ENCODE measurements around the gene MTR. TPM values are rescaled to one million over a fixed set of nuclear protein-coding genes. Genes with fewer than 3 reads are reported as not detected.

The MTR gene
- total and polyA plus RNA-seq, 12 donors: 5.2 to 100 (median 65.4) TPM

DNA sequence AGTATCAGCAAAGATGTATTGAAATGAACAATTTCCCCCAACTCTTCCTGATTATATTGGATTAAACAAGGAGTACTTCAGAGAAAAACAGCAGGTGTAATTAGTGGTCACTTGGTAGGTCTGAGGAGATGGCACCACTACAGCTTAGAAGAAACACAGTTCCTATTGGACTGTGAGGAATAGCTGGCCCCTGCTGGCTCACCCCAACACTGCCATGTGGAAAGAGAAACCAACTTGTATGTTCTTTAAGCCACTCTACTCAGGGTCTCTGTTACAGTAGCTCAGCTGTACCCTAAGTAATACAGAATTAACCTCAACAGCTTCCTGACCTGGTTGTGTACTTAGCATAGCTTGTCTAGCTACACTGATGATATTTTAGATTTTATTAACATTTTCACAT, 26.5 kb upstream of the MTR start:
- intact Hi-C loops (cut with DNase I): loop anchor here in 1 of 10 donors (10.0 kb wide), 1 partner anchor 796 kb away; no protein-coding TSS in a partner anchor
- TF ChIP-seq, protein P1, sequence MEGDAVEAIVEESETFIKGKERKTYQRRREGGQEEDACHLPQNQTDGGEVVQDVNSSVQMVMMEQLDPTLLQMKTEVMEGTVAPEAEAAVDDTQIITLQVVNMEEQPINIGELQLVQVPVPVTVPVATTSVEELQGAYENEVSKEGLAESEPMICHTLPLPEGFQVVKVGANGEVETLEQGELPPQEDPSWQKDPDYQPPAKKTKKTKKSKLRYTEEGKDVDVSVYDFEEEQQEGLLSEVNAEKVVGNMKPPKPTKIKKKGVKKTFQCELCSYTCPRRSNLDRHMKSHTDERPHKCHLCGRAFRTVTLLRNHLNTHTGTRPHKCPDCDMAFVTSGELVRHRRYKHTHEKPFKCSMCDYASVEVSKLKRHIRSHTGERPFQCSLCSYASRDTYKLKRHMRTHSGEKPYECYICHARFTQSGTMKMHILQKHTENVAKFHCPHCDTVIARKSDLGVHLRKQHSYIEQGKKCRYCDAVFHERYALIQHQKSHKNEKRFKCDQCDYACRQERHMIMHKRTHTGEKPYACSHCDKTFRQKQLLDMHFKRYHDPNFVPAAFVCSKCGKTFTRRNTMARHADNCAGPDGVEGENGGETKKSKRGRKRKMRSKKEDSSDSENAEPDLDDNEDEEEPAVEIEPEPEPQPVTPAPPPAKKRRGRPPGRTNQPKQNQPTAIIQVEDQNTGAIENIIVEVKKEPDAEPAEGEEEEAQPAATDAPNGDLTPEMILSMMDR (IDR thresholded peaks at IDR 0.05): no peak
- Histone ChIP-seq H3K27me3 (peaks cover 0 to 4% (median 0%) of the 10 kb centered on the region in 7 donors), H3K9me3 (no peaks in the 10 kb centered on the region), H3K4me1 (no peaks in the 10 kb centered on the region), H3K4me3 (no peak overlapping the region), H3K36me3 (peaks cover 0 to 24% (median 0%) of the 10 kb centered on the region in 9 donors), H3K27ac (no peak overlapping the region)
- DNase-seq (no peak), ATAC-seq (peak in 3 of 8 donors; percentile 7 to 24 (median 11))

DNA sequence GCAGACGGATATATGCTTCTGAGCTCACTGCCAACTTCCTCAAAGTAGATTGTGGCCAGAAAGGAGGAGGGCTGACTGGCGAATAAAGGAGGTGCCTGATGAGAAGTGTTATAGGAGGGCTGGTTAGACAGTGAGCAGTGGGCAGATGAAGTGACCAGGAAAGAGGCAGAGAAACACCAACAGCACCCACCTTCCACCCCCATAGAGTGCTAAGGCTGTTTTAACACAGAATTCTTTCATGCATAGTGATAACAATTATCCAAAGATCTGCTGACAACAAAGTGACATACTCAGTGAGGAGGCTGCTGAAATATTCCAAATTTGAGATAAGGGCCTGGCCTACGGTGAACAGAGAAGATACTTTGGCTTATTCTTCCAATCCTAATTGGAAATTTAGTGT, 21.2 kb upstream of the MTR start:
- no peaks in the 10 kb centered on the region for H3K36me3 ChIP-seq
- H3K27ac ChIP-seq: no peak overlapping the region
- no peaks in the 10 kb centered on the region for H3K4me1 ChIP-seq
- H3K27me3 ChIP-seq: peaks cover 0 to 4% (median 0%) of the 10 kb centered on the region in 7 donors
- TF ChIP-seq, protein P1 (IDR thresholded peaks at IDR 0.05): no peak
- intact Hi-C loops (cut with DNase I): loop anchor here in 5 of 10 donors (5.0 to 10.0 kb wide), 4 partner anchors 93 to 669 kb away; no protein-coding TSS in a partner anchor
- ATAC-seq (peak in 2 of 8 donors; percentile 6 to 19), DNase-seq (no peak)
- 63 to 74% methylated on average over 3 of the region's 3 CpGs for WGBS, 2 donors
- peaks cover 0 to 6% (median under 1%) of the 10 kb centered on the region in 11 donors for H3K9me3 ChIP-seq
- no peak overlapping the region for H3K4me3 ChIP-seq

DNA sequence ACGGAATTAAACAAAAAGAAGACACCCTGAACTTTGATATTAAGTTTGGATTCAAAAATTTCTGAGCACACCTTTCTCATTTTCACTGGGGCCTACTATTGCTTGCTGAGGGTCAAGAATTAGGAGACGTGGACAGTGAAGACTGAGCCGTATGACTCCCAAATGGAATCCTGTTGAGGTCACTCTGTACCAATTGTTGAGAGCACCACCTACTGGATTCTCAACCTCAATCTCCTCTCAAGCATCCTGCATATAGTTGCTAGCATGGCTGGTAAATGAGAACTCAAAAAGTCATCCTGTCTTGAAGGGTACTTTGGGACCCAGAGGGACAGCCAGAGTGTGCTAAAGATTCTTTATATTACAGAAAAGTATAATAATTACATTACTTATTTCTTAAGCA, 20.2 kb upstream of the MTR start:
- ATAC-seq (peak in 7 of 8 donors; percentile 41 to 74 (median 70)), DNase-seq (peak in 1 of 2 donors; percentile 16)
- no peak overlapping the region for H3K27ac ChIP-seq
- H3K36me3 ChIP-seq: no peaks in the 10 kb centered on the region
- H3K4me3 ChIP-seq: no peak overlapping the region
- intact Hi-C loops (cut with DNase I): loop anchor here in 6 of 10 donors (1.0 to 10.0 kb wide), 5 partner anchors 92 to 670 kb away; no protein-coding TSS in a partner anchor
- TF ChIP-seq, protein P1 (IDR thresholded peaks at IDR 0.05): peak in 8 of 9 donors; percentile 20 to 56 (median 38)
- peaks cover 0 to 15% (median 8%) of the 10 kb centered on the region in 11 donors for H3K9me3 ChIP-seq
- 36 to 37% methylated on average over 3 of the region's 3 CpGs for WGBS, 2 donors
- H3K4me1 ChIP-seq: no peaks in the 10 kb centered on the region
- H3K27me3 ChIP-seq: peaks cover 0 to 4% (median 0%) of the 10 kb centered on the region in 7 donors

GRCh38 chr1:236779312-236779711, 15.8 kb upstream of the MTR start:
- ATAC-seq: no peak

More at GRCh38 chr1:236779312-236779711, 15.8 kb upstream of the MTR start:
- Histone ChIP-seq H3K9me3 (peaks cover 0 to 18% (median 8%) of the 10 kb centered on the region in 11 donors), H3K27ac (no peak overlapping the region), H3K4me1 (no peaks in the 10 kb centered on the region), H3K27me3 (no peaks in the 10 kb centered on the region), H3K4me3 (no peak overlapping the region), H3K36me3 (no peaks in the 10 kb centered on the region)
- intact Hi-C loops (cut with DNase I): loop anchor here in 3 of 10 donors (10.0 kb wide), 2 partner anchors 165 to 675 kb away; no protein-coding TSS in a partner anchor
- TF ChIP-seq, protein P1 (IDR thresholded peaks at IDR 0.05): no peak
- no peak for DNase-seq
- 81 to 87% methylated on average over 2 of the region's 2 CpGs for WGBS, 2 donors

All from heart right ventricle (tissue), 16 donors.